ENCODE results near the gene NLGN2. TPM values are rescaled to one million over a fixed set of nuclear protein-coding genes. Genes with fewer than 3 reads are reported as not detected.

Gene NLGN2
- total and polyA plus RNA-seq, 2 experiments from 2014 or later = 14.4 to 38.7 TPM

DNA sequence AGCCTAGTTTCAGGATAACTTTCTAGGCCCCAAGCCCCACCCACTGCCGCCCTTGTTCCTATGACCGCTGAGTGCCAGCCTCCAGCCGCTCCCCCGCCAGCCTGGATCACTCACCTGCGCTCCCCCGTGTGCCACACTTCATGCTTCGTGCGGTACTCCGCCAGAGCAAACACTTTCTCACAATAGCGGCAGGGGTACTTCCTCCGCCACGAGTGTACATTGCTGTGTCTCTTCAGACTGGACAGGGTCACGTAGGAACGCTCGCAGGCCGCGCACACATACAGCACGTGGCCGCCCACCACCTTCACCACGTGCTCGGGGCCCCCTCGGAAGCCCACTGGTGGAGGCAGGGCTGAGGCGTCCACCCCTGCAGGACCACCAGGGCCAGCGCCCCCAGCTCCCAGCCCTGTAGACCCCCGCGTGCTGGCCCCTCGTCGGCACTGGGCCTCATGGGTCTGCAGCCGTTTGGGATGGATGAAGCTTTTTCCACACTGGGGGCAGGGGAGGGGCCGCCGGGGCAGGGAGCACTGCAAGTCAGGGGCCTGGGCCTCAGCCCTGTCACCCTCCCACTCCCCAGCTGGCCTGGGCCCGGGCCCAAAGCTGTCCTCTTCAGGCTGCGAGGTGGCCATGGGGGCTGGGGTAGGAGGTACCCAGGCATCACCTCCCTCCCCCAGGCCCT lies 58.1 kb downstream of the NLGN2 start:
- no peak overlapping the region for H3K4me3 ChIP-seq
- no peak overlapping the region for H3K4me2 ChIP-seq
- Mint-ChIP-seq H3K9me3 (no peaks in the 10 kb centered on the region), H3K36me3 (ENCODE audit: low read depth) (peaks cover 11% of the 10 kb centered on the region), H3K27me3 (ENCODE audit: insufficient read depth, low read depth, poor library complexity) (peaks cover 12% of the 10 kb centered on the region), H3K4me1 (peaks cover 17% of the 10 kb centered on the region), H3K27ac (no peak overlapping the region), H3K4me3 (no peak overlapping the region)
- no peaks in the 10 kb centered on the region for H3K9me2 ChIP-seq (ENCODE audit: insufficient read depth)
- no peaks in the 10 kb centered on the region for H3K27me3 ChIP-seq (ENCODE audit: insufficient read depth)
- DNase-seq (ENCODE audit: low spot score) (no peak), ATAC-seq (no peak)
- H4K20me1 ChIP-seq (replicated peaks; ENCODE audit: insufficient read depth) = no peaks in the 10 kb centered on the region
- TF ChIP-seq CREB1 (CRISPR knock-in tag; IDR thresholded peaks at IDR 0.05; ENCODE audit: low read depth) = no peak
- no peak for TF ChIP-seq ZNF114 (CRISPR knock-in tag; IDR thresholded peaks at IDR 0.05)
- TF ChIP-seq, protein P1, sequence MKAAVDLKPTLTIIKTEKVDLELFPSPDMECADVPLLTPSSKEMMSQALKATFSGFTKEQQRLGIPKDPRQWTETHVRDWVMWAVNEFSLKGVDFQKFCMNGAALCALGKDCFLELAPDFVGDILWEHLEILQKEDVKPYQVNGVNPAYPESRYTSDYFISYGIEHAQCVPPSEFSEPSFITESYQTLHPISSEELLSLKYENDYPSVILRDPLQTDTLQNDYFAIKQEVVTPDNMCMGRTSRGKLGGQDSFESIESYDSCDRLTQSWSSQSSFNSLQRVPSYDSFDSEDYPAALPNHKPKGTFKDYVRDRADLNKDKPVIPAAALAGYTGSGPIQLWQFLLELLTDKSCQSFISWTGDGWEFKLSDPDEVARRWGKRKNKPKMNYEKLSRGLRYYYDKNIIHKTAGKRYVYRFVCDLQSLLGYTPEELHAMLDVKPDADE (IDR thresholded peaks at IDR 0.05) = no peak
- TF ChIP-seq, protein P2, sequence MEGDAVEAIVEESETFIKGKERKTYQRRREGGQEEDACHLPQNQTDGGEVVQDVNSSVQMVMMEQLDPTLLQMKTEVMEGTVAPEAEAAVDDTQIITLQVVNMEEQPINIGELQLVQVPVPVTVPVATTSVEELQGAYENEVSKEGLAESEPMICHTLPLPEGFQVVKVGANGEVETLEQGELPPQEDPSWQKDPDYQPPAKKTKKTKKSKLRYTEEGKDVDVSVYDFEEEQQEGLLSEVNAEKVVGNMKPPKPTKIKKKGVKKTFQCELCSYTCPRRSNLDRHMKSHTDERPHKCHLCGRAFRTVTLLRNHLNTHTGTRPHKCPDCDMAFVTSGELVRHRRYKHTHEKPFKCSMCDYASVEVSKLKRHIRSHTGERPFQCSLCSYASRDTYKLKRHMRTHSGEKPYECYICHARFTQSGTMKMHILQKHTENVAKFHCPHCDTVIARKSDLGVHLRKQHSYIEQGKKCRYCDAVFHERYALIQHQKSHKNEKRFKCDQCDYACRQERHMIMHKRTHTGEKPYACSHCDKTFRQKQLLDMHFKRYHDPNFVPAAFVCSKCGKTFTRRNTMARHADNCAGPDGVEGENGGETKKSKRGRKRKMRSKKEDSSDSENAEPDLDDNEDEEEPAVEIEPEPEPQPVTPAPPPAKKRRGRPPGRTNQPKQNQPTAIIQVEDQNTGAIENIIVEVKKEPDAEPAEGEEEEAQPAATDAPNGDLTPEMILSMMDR (conservative IDR thresholded peaks at IDR 0.05; ENCODE audit: low read depth in 2 of 2) = no peak
- no peak for TF ChIP-seq EZH2 (IDR thresholded peaks at IDR 0.05; ENCODE audit: low read depth, unreplicated experiment)
- TF ChIP-seq ZNF331 (CRISPR knock-in tag; IDR thresholded peaks at IDR 0.05; ENCODE audit: low read depth) = no peak
- TF ChIP-seq NANOG (IDR thresholded peaks at IDR 0.05; ENCODE audit: borderline replicate concordance) = no peak
- no peak for TF ChIP-seq STAT1 (IDR thresholded peaks at IDR 0.05; ENCODE audit: unreplicated experiment)
- no peak for TF ChIP-seq POLR2AphosphoS5 (IDR thresholded peaks at IDR 0.05; ENCODE audit: low read depth)
- TF ChIP-seq EZH2phosphoT487 (IDR thresholded peaks at IDR 0.05; ENCODE audit: unreplicated experiment) = no peak
- TF ChIP-seq JUNB (IDR thresholded peaks at IDR 0.05; ENCODE audit: unreplicated experiment) = no peak
- TF ChIP-seq, protein P3, sequence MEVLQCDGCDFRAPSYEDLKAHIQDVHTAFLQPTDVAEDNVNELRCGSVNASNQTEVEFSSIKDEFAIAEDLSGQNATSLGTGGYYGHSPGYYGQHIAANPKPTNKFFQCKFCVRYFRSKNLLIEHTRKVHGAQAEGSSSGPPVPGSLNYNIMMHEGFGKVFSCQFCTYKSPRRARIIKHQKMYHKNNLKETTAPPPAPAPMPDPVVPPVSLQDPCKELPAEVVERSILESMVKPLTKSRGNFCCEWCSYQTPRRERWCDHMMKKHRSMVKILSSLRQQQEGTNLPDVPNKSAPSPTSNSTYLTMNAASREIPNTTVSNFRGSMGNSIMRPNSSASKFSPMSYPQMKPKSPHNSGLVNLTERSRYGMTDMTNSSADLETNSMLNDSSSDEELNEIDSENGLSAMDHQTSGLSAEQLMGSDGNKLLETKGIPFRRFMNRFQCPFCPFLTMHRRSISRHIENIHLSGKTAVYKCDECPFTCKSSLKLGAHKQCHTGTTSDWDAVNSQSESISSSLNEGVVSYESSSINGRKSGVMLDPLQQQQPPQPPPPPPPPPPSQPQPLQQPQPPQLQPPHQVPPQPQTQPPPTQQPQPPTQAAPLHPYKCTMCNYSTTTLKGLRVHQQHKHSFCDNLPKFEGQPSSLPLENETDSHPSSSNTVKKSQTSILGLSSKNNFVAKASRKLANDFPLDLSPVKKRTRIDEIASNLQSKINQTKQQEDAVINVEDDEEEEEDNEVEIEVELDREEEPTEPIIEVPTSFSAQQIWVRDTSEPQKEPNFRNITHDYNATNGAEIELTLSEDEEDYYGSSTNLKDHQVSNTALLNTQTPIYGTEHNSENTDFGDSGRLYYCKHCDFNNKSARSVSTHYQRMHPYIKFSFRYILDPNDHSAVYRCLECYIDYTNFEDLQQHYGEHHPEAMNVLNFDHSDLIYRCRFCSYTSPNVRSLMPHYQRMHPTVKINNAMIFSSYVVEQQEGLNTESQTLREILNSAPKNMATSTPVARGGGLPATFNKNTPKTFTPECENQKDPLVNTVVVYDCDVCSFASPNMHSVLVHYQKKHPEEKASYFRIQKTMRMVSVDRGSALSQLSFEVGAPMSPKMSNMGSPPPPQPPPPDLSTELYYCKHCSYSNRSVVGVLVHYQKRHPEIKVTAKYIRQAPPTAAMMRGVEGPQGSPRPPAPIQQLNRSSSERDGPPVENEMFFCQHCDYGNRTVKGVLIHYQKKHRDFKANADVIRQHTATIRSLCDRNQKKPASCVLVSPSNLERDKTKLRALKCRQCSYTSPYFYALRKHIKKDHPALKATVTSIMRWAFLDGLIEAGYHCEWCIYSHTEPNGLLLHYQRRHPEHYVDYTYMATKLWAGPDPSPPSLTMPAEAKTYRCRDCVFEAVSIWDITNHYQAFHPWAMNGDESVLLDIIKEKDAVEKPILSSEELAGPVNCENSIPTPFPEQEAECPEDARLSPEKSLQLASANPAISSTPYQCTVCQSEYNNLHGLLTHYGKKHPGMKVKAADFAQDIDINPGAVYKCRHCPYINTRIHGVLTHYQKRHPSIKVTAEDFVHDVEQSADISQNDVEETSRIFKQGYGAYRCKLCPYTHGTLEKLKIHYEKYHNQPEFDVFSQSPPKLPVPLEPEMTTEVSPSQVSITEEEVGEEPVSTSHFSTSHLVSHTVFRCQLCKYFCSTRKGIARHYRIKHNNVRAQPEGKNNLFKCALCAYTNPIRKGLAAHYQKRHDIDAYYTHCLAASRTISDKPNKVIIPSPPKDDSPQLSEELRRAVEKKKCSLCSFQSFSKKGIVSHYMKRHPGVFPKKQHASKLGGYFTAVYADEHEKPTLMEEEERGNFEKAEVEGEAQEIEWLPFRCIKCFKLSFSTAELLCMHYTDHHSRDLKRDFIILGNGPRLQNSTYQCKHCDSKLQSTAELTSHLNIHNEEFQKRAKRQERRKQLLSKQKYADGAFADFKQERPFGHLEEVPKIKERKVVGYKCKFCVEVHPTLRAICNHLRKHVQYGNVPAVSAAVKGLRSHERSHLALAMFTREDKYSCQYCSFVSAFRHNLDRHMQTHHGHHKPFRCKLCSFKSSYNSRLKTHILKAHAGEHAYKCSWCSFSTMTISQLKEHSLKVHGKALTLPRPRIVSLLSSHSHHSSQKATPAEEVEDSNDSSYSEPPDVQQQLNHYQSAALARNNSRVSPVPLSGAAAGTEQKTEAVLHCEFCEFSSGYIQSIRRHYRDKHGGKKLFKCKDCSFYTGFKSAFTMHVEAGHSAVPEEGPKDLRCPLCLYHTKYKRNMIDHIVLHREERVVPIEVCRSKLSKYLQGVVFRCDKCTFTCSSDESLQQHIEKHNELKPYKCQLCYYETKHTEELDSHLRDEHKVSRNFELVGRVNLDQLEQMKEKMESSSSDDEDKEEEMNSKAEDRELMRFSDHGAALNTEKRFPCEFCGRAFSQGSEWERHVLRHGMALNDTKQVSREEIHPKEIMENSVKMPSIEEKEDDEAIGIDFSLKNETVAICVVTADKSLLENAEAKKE (CRISPR knock-in tag; IDR thresholded peaks at IDR 0.05) = no peak
- TF ChIP-seq, protein P4, sequence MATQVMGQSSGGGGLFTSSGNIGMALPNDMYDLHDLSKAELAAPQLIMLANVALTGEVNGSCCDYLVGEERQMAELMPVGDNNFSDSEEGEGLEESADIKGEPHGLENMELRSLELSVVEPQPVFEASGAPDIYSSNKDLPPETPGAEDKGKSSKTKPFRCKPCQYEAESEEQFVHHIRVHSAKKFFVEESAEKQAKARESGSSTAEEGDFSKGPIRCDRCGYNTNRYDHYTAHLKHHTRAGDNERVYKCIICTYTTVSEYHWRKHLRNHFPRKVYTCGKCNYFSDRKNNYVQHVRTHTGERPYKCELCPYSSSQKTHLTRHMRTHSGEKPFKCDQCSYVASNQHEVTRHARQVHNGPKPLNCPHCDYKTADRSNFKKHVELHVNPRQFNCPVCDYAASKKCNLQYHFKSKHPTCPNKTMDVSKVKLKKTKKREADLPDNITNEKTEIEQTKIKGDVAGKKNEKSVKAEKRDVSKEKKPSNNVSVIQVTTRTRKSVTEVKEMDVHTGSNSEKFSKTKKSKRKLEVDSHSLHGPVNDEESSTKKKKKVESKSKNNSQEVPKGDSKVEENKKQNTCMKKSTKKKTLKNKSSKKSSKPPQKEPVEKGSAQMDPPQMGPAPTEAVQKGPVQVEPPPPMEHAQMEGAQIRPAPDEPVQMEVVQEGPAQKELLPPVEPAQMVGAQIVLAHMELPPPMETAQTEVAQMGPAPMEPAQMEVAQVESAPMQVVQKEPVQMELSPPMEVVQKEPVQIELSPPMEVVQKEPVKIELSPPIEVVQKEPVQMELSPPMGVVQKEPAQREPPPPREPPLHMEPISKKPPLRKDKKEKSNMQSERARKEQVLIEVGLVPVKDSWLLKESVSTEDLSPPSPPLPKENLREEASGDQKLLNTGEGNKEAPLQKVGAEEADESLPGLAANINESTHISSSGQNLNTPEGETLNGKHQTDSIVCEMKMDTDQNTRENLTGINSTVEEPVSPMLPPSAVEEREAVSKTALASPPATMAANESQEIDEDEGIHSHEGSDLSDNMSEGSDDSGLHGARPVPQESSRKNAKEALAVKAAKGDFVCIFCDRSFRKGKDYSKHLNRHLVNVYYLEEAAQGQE (IDR thresholded peaks at IDR 0.05; ENCODE audit: unreplicated experiment) = no peak
- no peaks in the 10 kb centered on the region for H3K36me3 ChIP-seq (ENCODE audit: insufficient read depth)
- 0 out of 2 replicates have a peak, but pooled peaks cover 5% of the 10 kb centered on the region for H3K79me2 ChIP-seq (replicated peaks; ENCODE audit: insufficient read depth)
- no peak overlapping the region for H3K27ac ChIP-seq (ENCODE audit: low read depth)
- no peaks in the 10 kb centered on the region for H3F3A ChIP-seq (replicated peaks; ENCODE audit: low read depth)
- H3K4me1 ChIP-seq (ENCODE audit: insufficient read depth) = peaks cover 13% of the 10 kb centered on the region; the same call in 1 of the 2 replicates
- H2AFZ ChIP-seq = no peak overlapping the region

Data from GM23338 (cell line).